ENCODE data around the gene MCHR2.

Gene MCHR2

DNA sequence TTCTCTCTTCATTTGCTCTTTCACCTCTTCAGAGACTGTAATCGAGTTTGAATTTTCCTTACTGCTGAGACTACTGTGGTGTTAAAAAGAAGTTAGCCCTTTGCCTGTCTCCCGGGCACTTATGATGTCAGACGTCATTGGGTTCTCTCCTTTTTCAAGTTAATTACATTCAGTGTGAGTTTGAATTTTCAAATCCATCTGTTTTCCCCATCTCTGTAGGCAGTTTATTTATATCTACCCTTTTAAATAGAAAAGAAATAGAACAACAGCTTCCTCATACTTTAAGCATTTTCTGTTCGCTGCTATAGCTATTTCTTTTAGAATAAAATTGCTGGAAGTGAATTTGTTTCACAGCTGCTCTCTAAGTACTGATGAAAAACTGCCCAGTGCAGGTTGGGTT is 81.4 kb downstream of the MCHR2 start:
- no peak for TF ChIP-seq FOXP2 (optimal IDR thresholded peaks at IDR 0.05; ENCODE audit: borderline replicate concordance, extremely low read depth, extremely low read length, insufficient read depth)
- TF ChIP-seq, protein P1, sequence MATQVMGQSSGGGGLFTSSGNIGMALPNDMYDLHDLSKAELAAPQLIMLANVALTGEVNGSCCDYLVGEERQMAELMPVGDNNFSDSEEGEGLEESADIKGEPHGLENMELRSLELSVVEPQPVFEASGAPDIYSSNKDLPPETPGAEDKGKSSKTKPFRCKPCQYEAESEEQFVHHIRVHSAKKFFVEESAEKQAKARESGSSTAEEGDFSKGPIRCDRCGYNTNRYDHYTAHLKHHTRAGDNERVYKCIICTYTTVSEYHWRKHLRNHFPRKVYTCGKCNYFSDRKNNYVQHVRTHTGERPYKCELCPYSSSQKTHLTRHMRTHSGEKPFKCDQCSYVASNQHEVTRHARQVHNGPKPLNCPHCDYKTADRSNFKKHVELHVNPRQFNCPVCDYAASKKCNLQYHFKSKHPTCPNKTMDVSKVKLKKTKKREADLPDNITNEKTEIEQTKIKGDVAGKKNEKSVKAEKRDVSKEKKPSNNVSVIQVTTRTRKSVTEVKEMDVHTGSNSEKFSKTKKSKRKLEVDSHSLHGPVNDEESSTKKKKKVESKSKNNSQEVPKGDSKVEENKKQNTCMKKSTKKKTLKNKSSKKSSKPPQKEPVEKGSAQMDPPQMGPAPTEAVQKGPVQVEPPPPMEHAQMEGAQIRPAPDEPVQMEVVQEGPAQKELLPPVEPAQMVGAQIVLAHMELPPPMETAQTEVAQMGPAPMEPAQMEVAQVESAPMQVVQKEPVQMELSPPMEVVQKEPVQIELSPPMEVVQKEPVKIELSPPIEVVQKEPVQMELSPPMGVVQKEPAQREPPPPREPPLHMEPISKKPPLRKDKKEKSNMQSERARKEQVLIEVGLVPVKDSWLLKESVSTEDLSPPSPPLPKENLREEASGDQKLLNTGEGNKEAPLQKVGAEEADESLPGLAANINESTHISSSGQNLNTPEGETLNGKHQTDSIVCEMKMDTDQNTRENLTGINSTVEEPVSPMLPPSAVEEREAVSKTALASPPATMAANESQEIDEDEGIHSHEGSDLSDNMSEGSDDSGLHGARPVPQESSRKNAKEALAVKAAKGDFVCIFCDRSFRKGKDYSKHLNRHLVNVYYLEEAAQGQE (IDR thresholded peaks at IDR 0.05; ENCODE audit: insufficient read depth in 1 of 2, low read depth in 2 of 2, low read length in 2 of 2) = no peak
- TF ChIP-seq POLR2AphosphoS5 (IDR thresholded peaks at IDR 0.05; ENCODE audit: low read depth, low read length) = no peak
- TF ChIP-seq TAF1 (IDR thresholded peaks at IDR 0.05; ENCODE audit: borderline replicate concordance, insufficient read depth, low read length) = no peak
- TF ChIP-seq SIN3A (IDR thresholded peaks at IDR 0.05; ENCODE audit: borderline replicate concordance, insufficient read depth, low read length) = no peak

DNA sequence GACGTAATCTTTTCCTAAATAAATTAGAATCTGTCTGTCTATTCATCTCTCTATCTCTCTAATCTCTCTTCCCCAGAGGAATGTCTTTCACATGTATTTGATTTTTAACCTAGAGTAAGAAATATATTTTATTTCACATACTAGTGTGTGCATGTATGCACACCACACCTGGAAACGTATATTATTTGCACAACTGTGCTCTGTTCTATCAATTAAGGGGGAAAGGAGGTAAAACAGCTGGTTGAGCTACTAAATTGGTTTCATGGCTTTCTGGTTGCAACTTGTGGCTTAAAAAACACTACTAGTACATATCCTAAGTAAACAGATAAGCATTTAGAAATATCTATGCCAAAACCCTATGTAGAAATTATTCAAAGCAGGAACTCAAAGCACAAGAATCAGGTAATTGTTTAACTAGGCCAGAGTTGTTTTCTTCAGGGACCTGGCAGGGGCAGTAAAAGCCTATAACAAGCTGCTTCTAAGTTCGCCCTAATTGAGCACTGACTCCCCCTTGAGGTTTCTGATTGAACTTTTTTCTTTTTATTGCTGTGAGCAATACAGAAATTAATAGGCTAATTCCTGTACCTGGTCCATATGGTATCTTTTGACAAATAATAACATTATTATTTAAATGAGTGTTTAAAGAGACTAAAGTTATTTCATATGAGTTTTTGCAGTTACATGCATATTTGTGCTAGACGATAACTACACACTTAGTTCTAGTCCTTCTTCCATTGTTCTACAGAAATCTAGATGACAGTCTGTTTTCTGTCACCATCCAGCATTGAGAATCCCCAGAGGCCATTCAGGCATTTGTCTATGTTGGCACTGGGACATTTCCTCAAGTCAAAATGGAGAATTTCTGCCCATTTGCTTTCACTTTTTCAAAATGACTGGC is 88.6 kb downstream of the MCHR2 start:
- no peak for TF ChIP-seq FOXP2 (optimal IDR thresholded peaks at IDR 0.05; ENCODE audit: borderline replicate concordance, extremely low read depth, extremely low read length, insufficient read depth)
- no peak for TF ChIP-seq POLR2AphosphoS5 (IDR thresholded peaks at IDR 0.05; ENCODE audit: low read depth, low read length)
- TF ChIP-seq SIN3A (IDR thresholded peaks at IDR 0.05; ENCODE audit: borderline replicate concordance, insufficient read depth, low read length) = no peak
- TF ChIP-seq, protein P1 (IDR thresholded peaks at IDR 0.05; ENCODE audit: insufficient read depth in 1 of 2, low read depth in 2 of 2, low read length in 2 of 2) = no peak
- no peak for TF ChIP-seq TAF1 (IDR thresholded peaks at IDR 0.05; ENCODE audit: borderline replicate concordance, insufficient read depth, low read length)

DNA sequence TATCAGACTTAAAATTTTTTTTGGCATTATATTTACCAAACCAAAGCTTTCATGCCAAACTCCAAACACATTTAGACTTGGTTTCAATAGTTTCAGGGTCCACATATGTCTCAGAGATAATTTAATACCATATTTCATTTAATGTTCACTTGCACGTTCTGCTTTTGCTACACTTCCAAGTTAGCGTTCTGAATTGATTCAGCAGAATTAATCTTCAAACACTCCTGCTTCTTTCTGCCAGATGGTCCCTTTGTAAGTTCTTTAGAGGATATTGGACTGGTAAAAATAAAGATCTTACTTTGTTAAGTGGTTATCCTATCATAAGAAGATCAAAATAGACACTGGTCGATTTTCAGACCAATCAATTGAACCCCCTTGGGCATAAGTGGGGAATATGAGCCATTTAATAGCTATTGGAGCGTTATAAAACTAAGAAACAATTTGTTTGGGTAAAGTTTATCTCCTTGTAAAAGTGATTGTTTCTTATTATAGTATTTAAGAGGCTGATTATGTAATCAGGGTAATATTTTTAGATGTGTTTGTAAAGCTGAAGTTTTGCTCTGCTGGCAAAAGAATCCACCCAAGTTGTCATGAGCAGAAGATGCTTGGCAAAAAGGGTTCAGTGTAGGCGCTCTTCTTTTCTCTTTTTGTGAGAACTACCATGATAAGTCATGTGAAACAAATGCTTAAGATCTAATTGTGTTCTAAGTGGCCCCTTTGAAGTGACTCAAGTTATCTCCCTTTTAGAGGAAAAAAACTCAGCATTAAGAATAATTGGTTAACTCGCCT is 92.2 kb downstream of the MCHR2 start:
- TF ChIP-seq FOXP2 (optimal IDR thresholded peaks at IDR 0.05; ENCODE audit: borderline replicate concordance, extremely low read depth, extremely low read length, insufficient read depth) (no peak), POLR2AphosphoS5 (IDR thresholded peaks at IDR 0.05; ENCODE audit: low read depth, low read length) (no peak), TAF1 (IDR thresholded peaks at IDR 0.05; ENCODE audit: borderline replicate concordance, insufficient read depth, low read length) (no peak), SIN3A (IDR thresholded peaks at IDR 0.05; ENCODE audit: borderline replicate concordance, insufficient read depth, low read length) (no peak)
- TF ChIP-seq, protein P1 (IDR thresholded peaks at IDR 0.05; ENCODE audit: insufficient read depth in 1 of 2, low read depth in 2 of 2, low read length in 2 of 2) = no peak

DNA sequence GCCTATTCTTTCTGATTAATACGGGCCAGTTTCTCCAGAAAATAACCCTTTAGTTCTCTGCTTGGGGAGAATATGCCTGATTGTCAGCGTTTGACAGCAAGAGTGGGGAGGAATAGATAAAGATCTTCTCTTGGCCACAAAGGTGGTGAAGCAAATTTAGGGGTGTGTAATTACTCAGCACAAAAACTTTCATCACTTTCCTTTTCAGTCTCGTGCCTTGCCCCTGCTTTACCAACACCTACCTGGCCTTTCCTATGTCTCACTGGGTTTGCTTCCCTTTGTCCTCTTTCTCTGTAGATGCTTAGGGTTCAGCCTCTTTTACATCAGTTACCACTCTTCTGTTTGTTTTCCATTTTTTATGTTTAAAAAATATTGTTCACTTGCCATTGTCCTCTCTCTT is 99.2 kb downstream of the MCHR2 start:
- no peak for TF ChIP-seq FOXP2 (optimal IDR thresholded peaks at IDR 0.05; ENCODE audit: borderline replicate concordance, extremely low read depth, extremely low read length, insufficient read depth)
- no peak for TF ChIP-seq TAF1 (IDR thresholded peaks at IDR 0.05; ENCODE audit: borderline replicate concordance, insufficient read depth, low read length)
- no peak for TF ChIP-seq POLR2AphosphoS5 (IDR thresholded peaks at IDR 0.05; ENCODE audit: low read depth, low read length)
- TF ChIP-seq, protein P1 (IDR thresholded peaks at IDR 0.05; ENCODE audit: insufficient read depth in 1 of 2, low read depth in 2 of 2, low read length in 2 of 2) = no peak
- no peak for TF ChIP-seq SIN3A (IDR thresholded peaks at IDR 0.05; ENCODE audit: borderline replicate concordance, insufficient read depth, low read length)
